AG09319 (cell line): Measurements from ENCODE around the gene F2RL2.
A peak's percentile ranks its signal among the peaks of the same experiment; 100 is the strongest.

ENCODE experiments used
- DNase-seq: peaks from one replicate; pipeline ENCODE4 v3.0.0-alpha.2; 2010; ENCODE audit warnings: low read depth; ENCODE audit errors: extremely low read depth
- TF ChIP-seq, protein P1 (sequence below): IDR thresholded peaks from 2 replicates; pipeline ENCODE4 v1.5.1; 2011; ENCODE audit warnings: low read depth, mild to moderate bottlenecking, inconsistent platforms, low read length, moderate library complexity

Gene F2RL2

DNA sequence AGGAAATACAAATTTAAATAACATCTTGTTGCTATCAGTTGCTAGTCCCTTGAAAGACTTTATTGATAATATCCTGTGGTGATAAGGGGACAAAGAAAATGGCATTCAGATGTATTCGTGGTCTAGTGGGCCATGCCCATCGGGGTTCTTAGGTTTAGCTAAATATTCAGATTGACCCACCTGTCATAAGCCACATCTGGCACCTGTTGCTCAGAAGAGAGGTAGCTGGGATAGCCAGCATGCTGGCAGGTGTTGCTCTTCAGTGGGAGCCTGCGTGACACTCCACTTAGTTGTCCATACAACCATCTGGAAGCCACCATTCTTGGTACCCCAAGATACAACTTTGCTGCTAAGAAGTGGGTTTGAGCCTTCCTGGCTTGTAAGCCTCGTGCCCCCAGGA is 36.7 kb downstream of the F2RL2 start:
- TF ChIP-seq, protein P1, sequence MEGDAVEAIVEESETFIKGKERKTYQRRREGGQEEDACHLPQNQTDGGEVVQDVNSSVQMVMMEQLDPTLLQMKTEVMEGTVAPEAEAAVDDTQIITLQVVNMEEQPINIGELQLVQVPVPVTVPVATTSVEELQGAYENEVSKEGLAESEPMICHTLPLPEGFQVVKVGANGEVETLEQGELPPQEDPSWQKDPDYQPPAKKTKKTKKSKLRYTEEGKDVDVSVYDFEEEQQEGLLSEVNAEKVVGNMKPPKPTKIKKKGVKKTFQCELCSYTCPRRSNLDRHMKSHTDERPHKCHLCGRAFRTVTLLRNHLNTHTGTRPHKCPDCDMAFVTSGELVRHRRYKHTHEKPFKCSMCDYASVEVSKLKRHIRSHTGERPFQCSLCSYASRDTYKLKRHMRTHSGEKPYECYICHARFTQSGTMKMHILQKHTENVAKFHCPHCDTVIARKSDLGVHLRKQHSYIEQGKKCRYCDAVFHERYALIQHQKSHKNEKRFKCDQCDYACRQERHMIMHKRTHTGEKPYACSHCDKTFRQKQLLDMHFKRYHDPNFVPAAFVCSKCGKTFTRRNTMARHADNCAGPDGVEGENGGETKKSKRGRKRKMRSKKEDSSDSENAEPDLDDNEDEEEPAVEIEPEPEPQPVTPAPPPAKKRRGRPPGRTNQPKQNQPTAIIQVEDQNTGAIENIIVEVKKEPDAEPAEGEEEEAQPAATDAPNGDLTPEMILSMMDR = no peak
- DNase-seq = no peak

DNA sequence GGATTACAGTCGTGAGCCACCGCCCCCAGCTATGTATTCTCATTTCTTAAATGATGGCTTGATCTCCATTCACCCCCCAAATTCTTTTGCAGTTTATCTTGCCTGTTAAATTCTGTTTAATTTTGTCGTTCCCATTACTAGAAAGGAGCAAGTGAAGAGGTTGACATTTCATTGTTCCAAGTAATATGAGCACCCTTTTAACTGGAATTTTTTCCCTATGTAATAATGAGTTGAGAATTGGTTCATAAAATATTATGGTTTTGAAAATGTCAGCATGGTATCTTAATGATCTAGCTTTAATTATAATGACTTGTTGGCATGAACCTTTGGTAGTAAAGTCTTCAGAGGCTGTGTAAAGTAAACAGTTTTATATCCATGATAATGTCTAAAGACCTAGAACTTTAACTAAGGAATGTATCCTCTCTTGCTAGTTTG is 37.4 kb downstream of the F2RL2 start:
- TF ChIP-seq, protein P1 = no peak
- DNase-seq = no peak

DNA sequence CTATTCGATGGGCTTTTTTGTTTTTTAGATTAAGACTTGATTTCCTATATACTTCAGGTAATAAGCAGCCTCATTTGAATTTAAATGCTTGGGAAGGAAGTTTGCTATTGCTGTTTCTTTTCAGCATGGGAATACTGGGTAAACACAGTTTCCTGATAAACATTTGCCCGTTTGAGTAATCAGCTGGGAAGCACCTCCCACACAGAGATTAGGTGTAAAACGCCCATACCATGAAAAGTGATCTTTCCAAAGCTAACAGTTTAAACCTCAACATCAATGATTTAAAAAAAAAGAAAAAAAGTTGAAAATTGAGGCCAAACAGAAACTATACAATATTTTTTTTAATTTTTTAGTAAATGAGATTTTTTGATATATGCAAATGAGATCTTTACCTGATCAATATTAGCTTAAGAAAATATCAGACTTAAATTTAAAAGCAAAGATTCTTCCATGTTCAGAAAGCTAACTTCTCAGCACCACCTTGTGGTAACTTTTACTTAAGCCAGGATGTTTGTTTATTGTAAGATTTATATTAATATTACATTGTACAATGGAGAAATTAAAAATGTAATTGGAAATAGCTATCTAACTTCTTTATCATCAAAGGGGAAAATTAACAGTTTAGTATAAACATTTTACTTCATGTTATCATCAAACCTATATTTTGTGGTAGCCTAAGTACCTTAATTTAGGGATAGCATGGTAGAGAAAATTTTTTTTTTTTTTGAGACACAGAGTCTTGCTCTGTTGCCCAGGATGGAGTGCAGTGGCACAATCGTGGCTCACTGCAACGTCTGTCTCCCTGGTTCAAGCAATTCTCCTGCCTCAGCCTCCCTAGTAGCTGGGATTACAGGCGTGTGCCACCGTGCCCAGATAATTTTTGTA is 39.8 kb downstream of the F2RL2 start:
- no peak for DNase-seq
- TF ChIP-seq, protein P1 = peak; percentile 30

DNA sequence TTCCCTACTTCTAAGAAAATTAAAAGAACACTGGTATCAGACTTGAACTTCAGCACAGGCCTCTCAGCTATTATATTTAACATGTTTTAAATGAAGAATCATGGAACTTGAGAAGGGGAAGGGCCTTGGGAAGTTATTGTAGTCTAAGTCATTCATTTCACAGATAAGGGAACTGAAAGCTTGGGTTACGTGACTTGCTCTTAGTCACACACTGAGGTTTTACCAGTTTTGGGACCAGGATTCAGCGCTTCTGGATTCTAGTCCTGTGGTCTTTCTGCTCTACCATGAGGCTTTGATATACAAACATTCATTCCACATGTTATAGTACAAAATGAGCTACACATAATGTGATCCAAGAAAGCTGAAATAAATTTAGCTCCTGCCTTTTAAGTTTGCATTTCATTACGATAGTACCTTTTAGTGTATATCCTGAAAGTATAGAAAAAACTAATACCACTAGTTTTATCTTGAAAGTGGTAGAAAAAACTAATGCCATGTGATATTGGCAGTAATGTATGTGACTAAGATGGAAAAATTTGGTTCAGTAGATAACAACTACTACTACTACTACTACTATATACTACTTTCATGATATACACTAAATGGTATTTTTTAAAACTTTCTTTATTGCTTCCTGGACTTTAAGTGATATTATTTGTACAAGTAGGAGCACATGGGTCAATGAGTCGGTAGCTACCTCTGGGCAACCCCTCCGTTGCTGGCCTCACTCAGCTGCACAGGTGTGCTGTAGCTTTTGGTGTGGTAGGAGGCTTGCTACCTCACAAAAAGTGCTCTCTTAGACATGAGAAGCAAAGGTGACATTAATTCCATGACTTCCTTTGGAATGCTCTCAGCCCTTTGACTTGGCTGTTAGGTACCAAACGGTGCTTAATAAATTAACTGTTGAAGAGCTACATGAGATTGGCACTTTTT is 40.7 kb downstream of the F2RL2 start:
- TF ChIP-seq, protein P1 = no peak
- DNase-seq = no peak

DNA sequence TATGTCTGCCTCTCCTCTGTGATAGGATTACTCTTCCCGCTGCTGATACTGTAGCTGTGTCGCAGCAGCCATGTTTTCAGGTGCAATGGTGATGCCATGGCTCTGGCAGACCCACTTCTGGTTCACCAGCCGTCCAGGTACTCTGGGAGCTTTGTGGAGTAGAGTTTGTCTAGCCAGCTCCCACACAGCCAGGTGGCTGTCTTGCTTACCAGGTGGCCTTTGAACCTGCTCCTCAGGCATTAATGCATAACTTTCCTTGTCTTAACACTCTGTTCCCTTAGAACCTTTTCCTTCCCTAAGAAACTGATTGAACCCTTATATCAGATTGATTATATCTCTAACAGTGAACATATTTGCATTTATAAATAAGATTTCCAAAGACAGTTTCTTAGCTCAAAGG is 42.2 kb downstream of the F2RL2 start:
- no peak for DNase-seq
- TF ChIP-seq, protein P1 = no peak

DNA sequence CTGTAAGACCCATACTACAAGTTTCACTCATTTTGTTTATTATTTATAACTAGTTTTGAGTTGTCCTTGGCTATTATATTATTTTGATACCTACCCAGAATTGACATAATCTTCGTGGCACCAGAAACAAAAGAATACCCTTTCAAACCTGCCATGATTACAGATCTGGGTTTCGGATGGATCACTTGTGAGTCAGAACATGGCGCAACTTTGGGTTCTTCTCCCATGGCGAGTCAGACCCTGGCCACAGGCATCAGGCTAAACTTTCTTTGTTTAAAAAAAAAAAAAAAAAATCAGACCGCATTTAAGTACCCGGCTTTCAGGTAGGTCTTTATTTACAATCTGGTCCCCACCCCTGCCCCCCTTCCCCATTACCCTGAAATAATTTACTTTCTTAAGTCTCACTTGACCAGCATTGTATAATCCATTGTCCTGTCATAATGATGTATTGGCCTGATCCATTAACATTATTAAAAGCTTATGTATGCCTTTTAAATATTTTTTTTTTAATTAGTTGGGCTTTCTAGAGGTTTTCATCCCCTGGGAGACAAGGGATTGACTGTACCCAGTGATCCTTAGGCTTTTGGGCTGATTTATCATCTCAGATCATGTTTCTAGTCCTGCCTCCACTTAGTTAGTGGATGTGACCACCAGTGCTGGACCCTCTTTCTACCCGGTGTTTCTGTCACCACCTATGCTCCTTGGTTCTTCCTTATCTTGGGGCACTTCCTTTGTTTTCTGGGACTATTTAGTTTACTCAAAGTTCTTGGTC is 43.9 kb downstream of the F2RL2 start:
- TF ChIP-seq, protein P1 = no peak
- DNase-seq = no peak
